ENCODE measurements around the gene DNM1. TPM values are rescaled to one million over a fixed set of nuclear protein-coding genes. Genes with fewer than 3 reads are reported as not detected.

DNM1 gene
- total RNA-seq, 1 donor from 2014 or later, result not detected

GRCh38 chr9:128304136-128304970 is 101.2 kb downstream of the DNM1 start:
- DNase-seq (ENCODE audit: low read depth), result no peak

MicroRNAs encoded within 50 kb of the gene (microRNA counts, 767-probe panel; counts per million panel counts)
- microRNA hsa-miR-199b-5p (not detected), microRNA hsa-miR-3154 (not detected)

Small RNAs within 50 kb of the gene (microRNA-seq; reads per million reads assigned to microRNA genes)
- 1.6 reads per million, percentile 3 among the genes with 10 or more reads in this experiment for gene MIR199B
- not detected for gene MIR3154

Other genes starting within 250 kb of the DNM1 start
- 4.8 and 6.7 TPM in 2 replicates for gene EEIG1, start 222.4 kb upstream of the DNM1 start, total RNA-seq
- gene NAIF1, start 136.1 kb upstream of the DNM1 start, total RNA-seq, result 9.9 and 12.3 TPM in 2 replicates
- 36.5 and 46.1 TPM in 2 replicates for gene SLC25A25, start 135.1 kb upstream of the DNM1 start, total RNA-seq
- gene PTGES2, start 75.7 kb upstream of the DNM1 start, total RNA-seq, result 65.9 and 68.6 TPM in 2 replicates
- gene LCN2, start 53.9 kb upstream of the DNM1 start, total RNA-seq, result not detected in 2 replicates
- 286 and 586 TPM in 2 replicates for gene BBLN, start 43.1 kb upstream of the DNM1 start, total RNA-seq
- 47.4 and 58.5 TPM in 2 replicates for gene CIZ1, start 11.8 kb upstream of the DNM1 start, total RNA-seq
- 121 and 160 TPM in 2 replicates for gene GOLGA2, start 72.6 kb downstream of the DNM1 start, total RNA-seq
- gene SWI5, start 72.9 kb downstream of the DNM1 start, total RNA-seq, result 41.3 and 42.2 TPM in 2 replicates
- 13.2 and 17.3 TPM in 2 replicates for gene TRUB2, start 119.1 kb downstream of the DNM1 start, total RNA-seq
- gene COQ4, start 119.5 kb downstream of the DNM1 start, total RNA-seq, result 27.2 and 40.4 TPM in 2 replicates
- 29.7 and 32.4 TPM in 2 replicates for gene SLC27A4, start 137.1 kb downstream of the DNM1 start, total RNA-seq
- 43.5 and 51.2 TPM in 2 replicates for gene URM1, start 168.0 kb downstream of the DNM1 start, total RNA-seq
- 43.6 and 52.0 TPM in 2 replicates for gene CERCAM, start 217.5 kb downstream of the DNM1 start, total RNA-seq

All from myocyte (in vitro differentiated cells).